Kidney (tissue), 14 donors: Measurements from ENCODE around the gene CDH13. TPM values are rescaled to one million over a fixed set of nuclear protein-coding genes. Genes with fewer than 3 reads are reported as not detected.

Source experiments
- DNase-seq, 5 donors: peaks; one replicate each; pipeline ENCODE4 v3.0.0-alpha.2; 2013 to 2020
- FAIRE-seq: peaks from 2 replicates; lab custom pipeline; 2012; peaks lifted over from hg19 to GRCh38; lab: Jason Lieb, UNC
- H3K27ac ChIP-seq, 2 donors: one replicate each; pipeline ENCODE4 v1.7.0; 2013; ENCODE audit warnings: low read depth in 2 of 2, low read length in 2 of 2, inconsistent platforms in 1 of 2
- H3K27me3 ChIP-seq: one replicate; pipeline ENCODE4 v1.7.1; 2013; ENCODE audit warnings: low read length, inconsistent platforms; ENCODE audit not compliant: control insufficient read depth, insufficient read depth
- H3K36me3 ChIP-seq, 3 donors: one replicate each; pipeline versions ENCODE4 v1.7.0 to v1.7.1; 2013; ENCODE audit warnings: low read length in 3 of 3, control low read depth in 1 of 3, inconsistent platforms in 1 of 3; ENCODE audit not compliant: insufficient read depth in 3 of 3, control insufficient read depth in 2 of 3
- H3K4me1 ChIP-seq, 3 donors: one replicate each; pipeline versions ENCODE4 v1.7.0 to v1.7.1; 2013; ENCODE audit warnings: low read length in 3 of 3, inconsistent platforms in 1 of 3, low read depth in 1 of 3; ENCODE audit not compliant: control insufficient read depth in 2 of 3, insufficient read depth in 2 of 3
- H3K4me3 ChIP-seq, 3 donors: one replicate each; pipeline versions ENCODE4 v1.7.0 to v1.8.1; 2013; ENCODE audit warnings: low read length in 3 of 3, control low read depth in 1 of 3, inconsistent platforms in 1 of 3
- H3K9ac ChIP-seq, 3 donors: one replicate each; pipeline versions ENCODE4 v1.7.0 to v1.7.1; 2013; ENCODE audit warnings: low read length in 3 of 3, control low read depth in 1 of 3, inconsistent platforms in 1 of 3
- H3K9me3 ChIP-seq, 3 donors: one replicate each; pipeline versions ENCODE4 v1.7.0 to v1.7.1; 2013; ENCODE audit warnings: low read length in 3 of 3, control low read depth in 1 of 3, inconsistent platforms in 1 of 3; ENCODE audit not compliant: control insufficient read depth in 2 of 3, insufficient read depth in 1 of 3
- CTCF ChIP-seq: IDR thresholded peaks from 3 replicates; pipeline ENCODE4 v1.5.1; 2012; ENCODE audit warnings: mild to moderate bottlenecking, moderate library complexity, borderline replicate concordance; ENCODE audit not compliant: insufficient read depth; ENCODE audit errors: extremely low read depth
- intact Hi-C: fragments of 100-400 bp; cut with DNase I; formaldehyde crosslinking; loops from one replicate; pipeline ENCODE4 v1.11.1; 2022
- polyA plus RNA-seq: library from polyadenylated mRNA; stranded (reverse); fragments of 350-450 nt; fragmentation: Illumina TruSeq; extraction: RNeasy Lipid Tissue Mini Kit (QIAGEN cat#74804); gene quantifications from one replicate; pipeline ENCODE4 v1.2.3, GENCODE V29; 2014; ENCODE audit warnings: low read depth, low replicate concordance; ENCODE audit not compliant: insufficient read depth
- total RNA-seq: library from RNA; stranded (reverse); fragmentation: NEBNext Ultra II Directional; extraction: Animal tissue kit (Norgen Biotek cat#: 25700); gene quantifications from one replicate; pipeline ENCODE4 v1.2.1, GENCODE V29; 2021
- donor health status: control.
- donor health status: control.
- donor health status: control.
- donor health status: control.
- donor health status: control.
- donor health status: DM: yes; HTN: yes; CAD: no.
- donor health status: Normal renal cell carcinoma (clear cell type).

Gene CDH13
- total and polyA plus RNA-seq, 2 donors from 2014 or later, result 4.8 to 13.8 TPM

DNA sequence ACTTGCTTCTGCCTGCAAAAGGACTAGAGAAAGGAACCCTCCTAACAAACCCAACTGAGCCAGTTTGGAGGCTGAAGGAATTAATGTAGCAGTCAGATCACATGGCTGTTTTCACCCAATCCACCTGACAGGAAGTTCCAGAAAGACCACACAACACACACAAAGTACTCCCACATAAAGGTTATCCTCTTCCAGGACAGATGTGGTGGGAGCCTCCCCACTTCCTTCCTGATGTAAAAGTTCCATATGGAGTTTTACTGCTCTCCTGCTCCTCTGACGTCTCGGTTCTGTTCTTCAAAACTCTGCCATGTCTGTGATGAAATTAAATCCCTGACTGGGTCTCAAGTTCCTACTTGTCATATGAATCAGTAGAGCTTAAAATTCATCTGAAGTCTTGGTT is 684.0 kb downstream of the CDH13 start:
- Histone ChIP-seq H3K27me3 (no peaks in the 10 kb centered on the region), H3K9ac (no peak overlapping the region), H3K9me3 (no peaks in the 10 kb centered on the region), H3K4me3 (no peak overlapping the region), H3K36me3 (no peaks in the 10 kb centered on the region), H3K4me1 (no peaks in the 10 kb centered on the region), H3K27ac (no peak overlapping the region)
- intact Hi-C loops, result no loop called here
- DNase-seq, result no peak
- no peak for TF ChIP-seq CTCF
- no peak for FAIRE-seq

- no peak for TF ChIP-seq CTCF
- H3K27me3 ChIP-seq, result no peaks in the 10 kb centered on the region
- H3K36me3 ChIP-seq, result no peaks in the 10 kb centered on the region
- no peak overlapping the region for H3K27ac ChIP-seq
- no peak overlapping the region for H3K4me3 ChIP-seq
- no peaks in the 10 kb centered on the region for H3K4me1 ChIP-seq
- H3K9ac ChIP-seq, result no peak overlapping the region
- intact Hi-C loops, result no loop called here
- FAIRE-seq, result no peak
- no peak for DNase-seq
- H3K9me3 ChIP-seq, result no peaks in the 10 kb centered on the region
These were observed 685.4 kb downstream of the CDH13 start for GRCh38 chr16:83312015-83312717.

DNA sequence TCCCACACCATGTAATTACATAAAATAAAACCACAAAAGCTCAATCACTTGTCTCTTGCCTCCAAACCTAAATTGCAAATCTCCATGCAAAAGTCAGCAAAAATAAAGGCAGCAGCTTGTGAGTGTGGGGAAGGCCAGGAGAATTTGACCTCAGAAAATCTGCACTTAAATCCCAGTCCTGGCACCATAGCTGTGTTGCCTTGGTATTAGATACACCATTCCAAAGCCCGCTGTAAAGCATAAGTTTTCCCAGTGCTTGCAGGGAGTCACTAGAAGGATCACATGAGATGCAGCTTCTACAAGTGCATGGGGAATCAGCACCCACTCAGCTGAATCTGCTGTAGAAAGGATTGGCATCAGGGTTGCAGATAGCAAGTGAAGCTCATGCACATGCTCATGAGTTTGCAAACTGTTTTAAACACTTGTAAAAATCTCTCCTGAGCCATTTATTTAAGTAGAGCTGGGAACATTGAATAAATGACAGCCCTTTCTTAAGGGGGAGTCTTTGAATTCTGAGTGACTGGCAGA is 686.0 kb downstream of the CDH13 start:
- Histone ChIP-seq H3K4me1 (no peaks in the 10 kb centered on the region), H3K36me3 (no peaks in the 10 kb centered on the region), H3K27me3 (no peaks in the 10 kb centered on the region), H3K27ac (no peak overlapping the region), H3K9me3 (no peaks in the 10 kb centered on the region), H3K4me3 (no peak overlapping the region), H3K9ac (no peak overlapping the region)
- intact Hi-C loops, result no loop called here
- TF ChIP-seq CTCF, result no peak
- FAIRE-seq, result no peak
- DNase-seq, result no peak
